Trophoblast cell (in vitro differentiated cells and primary cell): ENCODE data around the gene CUL7.

ENCODE experiments used
- DNase-seq, 2 donors: peaks; one replicate each; pipeline ENCODE4 v3.0.0-alpha.2; 2016
- H2AFZ ChIP-seq: 2 replicates; pipeline ENCODE4 v1.6.1; 2013; ENCODE audit warnings: low read length, moderate library complexity, mild to moderate bottlenecking; ENCODE audit not compliant: insufficient read depth, poor library complexity
- H2AK5ac ChIP-seq: 2 replicates; pipeline ENCODE4 v1.6.1; 2013; ENCODE audit warnings: mild to moderate bottlenecking, low read length
- H2BK120ac ChIP-seq: 2 replicates; pipeline ENCODE4 v1.6.1; 2013; ENCODE audit warnings: low read length, mild to moderate bottlenecking, moderate library complexity; ENCODE audit not compliant: insufficient read depth, poor library complexity
- H2BK12ac ChIP-seq: 2 replicates; pipeline ENCODE4 v1.6.1; 2013; ENCODE audit warnings: mild to moderate bottlenecking, low read length, moderate library complexity
- H2BK5ac ChIP-seq: 2 replicates; pipeline ENCODE4 v1.6.1; 2013; ENCODE audit warnings: low read length, low read depth, moderate library complexity, mild to moderate bottlenecking; ENCODE audit not compliant: poor library complexity
- H3K14ac ChIP-seq: 2 replicates; pipeline ENCODE4 v1.6.1; 2013; ENCODE audit warnings: mild to moderate bottlenecking, low read length
- H3K18ac ChIP-seq: 2 replicates; pipeline ENCODE4 v1.6.1; 2013; ENCODE audit warnings: mild to moderate bottlenecking, low read length
- H3K23ac ChIP-seq: 2 replicates; pipeline ENCODE4 v1.6.1; 2013; ENCODE audit warnings: low read length
- H3K27ac ChIP-seq: 2 replicates; pipeline ENCODE4 v1.5.1; 2013; ENCODE audit warnings: low read depth, mild to moderate bottlenecking, inconsistent platforms, low read length, moderate library complexity
- H3K27me3 ChIP-seq: 2 replicates; pipeline ENCODE4 v1.6.1; 2013; ENCODE audit warnings: inconsistent platforms, mild to moderate bottlenecking, low read length, moderate library complexity; ENCODE audit not compliant: insufficient read depth
- H3K36me3 ChIP-seq, 2 experiments: 1 replicate in 1 of 2; 2 replicates in 1 of 2; pipeline ENCODE4 v1.6.1; 2013; ENCODE audit warnings: low read length in 2 of 2, mild to moderate bottlenecking in 2 of 2, moderate library complexity in 1 of 2; ENCODE audit not compliant: insufficient read depth in 2 of 2, control insufficient read depth in 1 of 2
- H3K4ac ChIP-seq: 2 replicates; pipeline ENCODE4 v1.6.1; 2013; ENCODE audit warnings: low read depth, mild to moderate bottlenecking, low read length, moderate library complexity
- H3K4me1 ChIP-seq, 2 experiments: 1 replicate in 1 of 2; 2 replicates in 1 of 2; pipeline ENCODE4 v1.6.1; 2013; ENCODE audit warnings: low read length in 2 of 2, mild to moderate bottlenecking in 2 of 2, moderate library complexity in 1 of 2; ENCODE audit not compliant: insufficient read depth in 2 of 2, control insufficient read depth in 1 of 2
- H3K4me2 ChIP-seq: 2 replicates; pipeline ENCODE4 v1.6.1; 2013; ENCODE audit warnings: inconsistent platforms, mild to moderate bottlenecking, low read length, moderate library complexity
- H3K4me3 ChIP-seq: 2 replicates; pipeline ENCODE4 v1.5.1; 2013; ENCODE audit warnings: mild to moderate bottlenecking, low read depth, low read length, inconsistent platforms
- H3K79me1 ChIP-seq: one replicate; pipeline ENCODE4 v1.6.1; 2013; ENCODE audit warnings: low read length
- H3K79me2 ChIP-seq: 2 replicates; pipeline ENCODE4 v1.6.1; 2013; ENCODE audit warnings: low read length, mild to moderate bottlenecking; ENCODE audit not compliant: control insufficient read depth, insufficient read depth, poor library complexity
- H3K9ac ChIP-seq: 2 replicates; pipeline ENCODE4 v1.6.1; 2013; ENCODE audit warnings: mild to moderate bottlenecking, low read length
- H3K9me3 ChIP-seq: 2 replicates; pipeline ENCODE4 v1.6.1; 2013; ENCODE audit warnings: low read depth, mild to moderate bottlenecking, control low read depth, inconsistent platforms, low read length; ENCODE audit not compliant: insufficient read depth
- H4K12ac ChIP-seq: 2 replicates; pipeline ENCODE4 v1.6.1; 2013; ENCODE audit warnings: low read depth, mild to moderate bottlenecking, low read length, moderate library complexity
- H4K8ac ChIP-seq: 2 replicates; pipeline ENCODE4 v1.6.1; 2013; ENCODE audit warnings: low read depth, mild to moderate bottlenecking, low read length, moderate library complexity
- H4K91ac ChIP-seq: one replicate; pipeline ENCODE4 v1.6.1; 2013; ENCODE audit warnings: low read depth, mild to moderate bottlenecking, low read length, moderate library complexity
- WGBS: extraction: QIAGEN DNeasy Blood & Tissue Kit; methylation state at CpG from one replicate; pipeline ENCODE4 v1.1.7; 2013; ENCODE audit warnings: missing lambda C conversion rate; ENCODE audit not compliant: insufficient read length, insufficient coverage; ENCODE audit errors: extremely low coverage; 5-methylcytosine and 5-hydroxymethylcytosine counted together

Gene CUL7

DNA sequence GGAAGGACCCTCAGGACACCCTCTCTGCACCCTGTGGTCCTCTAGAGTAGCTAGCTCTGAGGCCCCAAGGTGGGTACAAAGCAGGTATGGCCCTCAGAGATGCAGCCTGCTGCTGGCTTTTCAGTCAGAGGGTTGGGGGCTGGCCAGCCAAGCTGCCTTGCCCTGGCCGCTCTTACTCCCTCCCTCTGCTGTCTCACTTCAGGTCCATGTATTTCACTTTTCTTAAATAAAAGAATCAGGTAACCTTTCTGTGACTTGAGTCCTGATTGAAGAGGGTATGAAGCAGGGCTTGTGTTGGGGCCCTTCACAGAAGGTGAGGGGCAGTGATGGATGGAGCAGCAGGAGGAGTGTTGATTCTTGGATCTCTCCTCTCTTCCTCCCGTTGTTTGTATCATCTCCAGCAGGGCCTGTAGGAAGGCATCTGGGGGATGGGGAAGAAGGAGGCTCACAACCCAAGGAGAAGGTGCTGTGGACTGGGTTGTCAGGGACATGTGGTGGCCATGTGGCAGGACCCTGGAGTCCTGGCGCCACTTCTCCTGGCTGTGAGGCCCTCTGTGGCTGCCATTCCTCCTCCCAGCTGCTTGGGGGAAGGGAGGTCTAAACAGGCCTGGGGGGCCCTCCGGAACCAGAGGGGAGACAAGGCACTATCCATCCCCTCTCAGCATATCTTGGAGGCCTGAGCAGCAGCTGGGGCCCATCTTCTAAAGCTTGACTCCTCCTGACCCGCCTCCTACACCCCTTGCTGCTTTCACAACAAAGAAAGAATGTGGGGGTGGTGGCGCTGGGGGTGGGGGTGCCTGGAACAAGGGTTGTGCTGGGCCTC lies 21.4 kb upstream of the CUL7 start:
- H3K4me1 ChIP-seq: peaks cover 22 to 36% of the 10 kb centered on the region in 2 experiments
- no peak overlapping the region for H3K4me3 ChIP-seq
- no CpG with 5 or more reads among the region's 6 CpGs for WGBS
- H3K9me3 ChIP-seq: peaks cover 2% of the 10 kb centered on the region
- H2BK12ac ChIP-seq: peak overlapping the region; percentile 54
- H3K23ac ChIP-seq: no peak overlapping the region
- H3K9ac ChIP-seq: no peak overlapping the region
- H3K4ac ChIP-seq: no peak overlapping the region
- H3K79me2 ChIP-seq: peaks cover 38% of the 10 kb centered on the region
- peak overlapping the region; percentile 37 for H3K14ac ChIP-seq
- peaks cover 23 to 29% of the 10 kb centered on the region in 2 experiments for H3K36me3 ChIP-seq
- no peak for DNase-seq
- H2BK120ac ChIP-seq: peak overlapping the region; percentile 30
- no peaks in the 10 kb centered on the region for H3K27me3 ChIP-seq
- peak overlapping the region; percentile 43 for H3K27ac ChIP-seq
- peak overlapping the region; percentile 51 for H2BK5ac ChIP-seq
- H3K4me2 ChIP-seq: no peak overlapping the region
- no peak overlapping the region for H2AFZ ChIP-seq
- peak overlapping the region; percentile 52 for H2AK5ac ChIP-seq
- peaks cover 25% of the 10 kb centered on the region for H3K79me1 ChIP-seq
- H4K8ac ChIP-seq: peak overlapping the region; percentile 9
- H3K18ac ChIP-seq: no peak overlapping the region
- no peak overlapping the region for H4K12ac ChIP-seq
- H4K91ac ChIP-seq: peak overlapping the region; percentile 68

DNA sequence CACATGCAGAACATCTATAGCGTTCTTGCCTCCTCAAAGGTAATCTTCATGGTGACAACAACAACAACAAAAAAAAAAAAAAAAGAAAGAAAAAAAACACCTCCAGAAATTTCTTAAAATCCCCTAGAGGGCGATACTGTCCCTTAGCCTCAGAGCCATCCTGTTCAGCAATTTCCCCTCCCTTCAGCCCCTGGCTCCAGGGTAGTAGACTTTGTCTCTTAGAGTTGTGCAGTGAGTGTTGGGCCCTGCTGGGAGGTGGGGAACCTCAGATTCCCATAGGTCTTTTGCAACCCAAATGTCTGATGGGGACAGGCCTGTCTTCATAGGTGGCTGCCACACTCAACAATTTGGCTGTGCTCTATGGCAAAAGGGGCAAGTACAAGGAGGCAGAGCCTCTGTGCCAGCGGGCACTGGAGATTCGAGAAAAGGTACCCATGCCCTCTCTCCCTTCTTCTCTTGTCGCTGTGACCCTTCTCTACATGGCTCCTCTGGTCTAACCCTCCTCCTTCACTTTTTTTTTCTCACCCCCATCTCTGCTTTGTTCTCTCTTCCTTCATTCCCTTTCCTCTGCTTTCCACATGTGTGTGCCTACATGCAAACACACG lies 16.5 kb upstream of the CUL7 start:
- WGBS: no CpG with 5 or more reads among the region's 6 CpGs
- H3K27me3 ChIP-seq: no peaks in the 10 kb centered on the region
- H3K27ac ChIP-seq: no peak overlapping the region
- H4K8ac ChIP-seq: peak overlapping the region; percentile 48
- peaks cover 7 to 10% of the 10 kb centered on the region in 2 experiments for H3K4me1 ChIP-seq
- H2AFZ ChIP-seq: peak overlapping the region; percentile 1
- H2BK5ac ChIP-seq: peak overlapping the region; percentile 18
- no peak overlapping the region for H3K9ac ChIP-seq
- no peak overlapping the region for H3K23ac ChIP-seq
- H3K4me3 ChIP-seq: no peak overlapping the region
- peaks cover 3% of the 10 kb centered on the region for H3K79me2 ChIP-seq
- H2BK12ac ChIP-seq: peak overlapping the region; percentile 67
- H4K91ac ChIP-seq: peak overlapping the region; percentile 74
- no peak overlapping the region for H3K4me2 ChIP-seq
- peak overlapping the region; percentile 79 for H2AK5ac ChIP-seq
- H3K18ac ChIP-seq: peak overlapping the region; percentile 77
- H3K9me3 ChIP-seq: no peaks in the 10 kb centered on the region
- DNase-seq: peak in 1 of 2 donors; percentile 54
- H4K12ac ChIP-seq: peak overlapping the region; percentile 10
- H3K14ac ChIP-seq: peak overlapping the region; percentile 62
- peak overlapping the region; percentile 23 for H2BK120ac ChIP-seq
- peak overlapping the region; percentile 31 for H3K4ac ChIP-seq
- H3K36me3 ChIP-seq: peaks cover 35 to 37% of the 10 kb centered on the region in 2 experiments
- H3K79me1 ChIP-seq: peaks cover 6% of the 10 kb centered on the region

DNA sequence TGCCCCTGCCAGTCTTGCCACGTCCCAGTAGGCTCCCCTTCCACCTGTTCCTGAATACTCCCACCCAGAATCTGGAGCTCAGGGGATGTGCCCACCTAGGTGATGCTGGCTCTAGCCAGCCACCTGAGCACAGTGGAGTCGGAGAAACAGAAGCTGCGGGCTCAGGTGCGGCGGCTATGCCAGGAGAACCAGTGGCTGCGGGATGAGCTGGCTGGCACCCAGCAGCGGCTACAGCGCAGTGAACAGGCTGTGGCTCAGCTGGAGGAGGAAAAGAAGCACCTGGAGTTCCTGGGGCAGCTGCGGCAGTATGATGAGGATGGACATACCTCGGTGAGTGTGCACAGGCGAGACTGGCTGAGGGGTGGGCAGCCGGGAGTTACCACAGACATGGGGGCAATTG lies 9.2 kb upstream of the CUL7 start:
- no peak overlapping the region for H2BK5ac ChIP-seq
- no peak overlapping the region for H3K4me2 ChIP-seq
- H3K9me3 ChIP-seq: no peaks in the 10 kb centered on the region
- no peak overlapping the region for H2BK12ac ChIP-seq
- no peak overlapping the region for H4K12ac ChIP-seq
- no peak overlapping the region for H4K8ac ChIP-seq
- H3K27me3 ChIP-seq: no peaks in the 10 kb centered on the region
- DNase-seq: no peak
- H2BK120ac ChIP-seq: no peak overlapping the region
- no peak overlapping the region for H3K18ac ChIP-seq
- no peak overlapping the region for H3K9ac ChIP-seq
- H3K4me3 ChIP-seq: no peak overlapping the region
- H3K4ac ChIP-seq: no peak overlapping the region
- peaks cover 14% of the 10 kb centered on the region for H3K79me1 ChIP-seq
- peaks cover 4% of the 10 kb centered on the region for H3K79me2 ChIP-seq
- H2AFZ ChIP-seq: no peak overlapping the region
- H2AK5ac ChIP-seq: no peak overlapping the region
- no peak overlapping the region for H4K91ac ChIP-seq
- no peak overlapping the region for H3K23ac ChIP-seq
- peaks cover 9 to 11% of the 10 kb centered on the region in 2 experiments for H3K4me1 ChIP-seq
- no CpG with 5 or more reads among the region's 12 CpGs for WGBS
- H3K27ac ChIP-seq: no peak overlapping the region
- H3K14ac ChIP-seq: no peak overlapping the region
- H3K36me3 ChIP-seq: peaks cover 17 to 29% of the 10 kb centered on the region in 2 experiments

DNA sequence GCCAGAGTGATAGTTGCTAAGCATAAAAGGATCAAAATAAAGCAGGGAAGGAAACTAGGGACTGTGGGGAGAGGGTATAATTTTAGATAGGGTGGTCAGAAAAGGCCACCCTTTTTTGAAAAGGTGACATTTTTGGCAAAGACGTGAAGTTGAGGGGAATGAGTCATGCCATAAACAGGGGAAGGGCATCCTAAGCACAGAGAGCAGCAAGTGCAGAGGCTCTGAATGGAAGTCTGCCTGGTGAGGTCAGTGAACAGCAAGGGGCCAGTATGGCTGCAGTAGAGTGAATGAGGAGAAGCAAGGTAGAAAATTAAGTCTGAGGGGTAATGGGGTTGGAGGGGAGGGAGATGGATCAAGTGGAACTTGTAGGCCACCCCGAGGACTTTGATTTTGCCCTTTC lies 8.2 kb upstream of the CUL7 start:
- WGBS: no CpG with 5 or more reads among the region's 2 CpGs
- H2AFZ ChIP-seq: no peak overlapping the region
- no peak overlapping the region for H2BK5ac ChIP-seq
- no peak overlapping the region for H3K27ac ChIP-seq
- peaks cover 9 to 11% of the 10 kb centered on the region in 2 experiments for H3K4me1 ChIP-seq
- no peak overlapping the region for H3K9ac ChIP-seq
- H2BK12ac ChIP-seq: no peak overlapping the region
- H2BK120ac ChIP-seq: no peak overlapping the region
- H3K27me3 ChIP-seq: no peaks in the 10 kb centered on the region
- peaks cover 4% of the 10 kb centered on the region for H3K79me2 ChIP-seq
- no peak overlapping the region for H4K8ac ChIP-seq
- H3K36me3 ChIP-seq: peaks cover 17 to 28% of the 10 kb centered on the region in 2 experiments
- no peak overlapping the region for H3K4ac ChIP-seq
- H3K23ac ChIP-seq: no peak overlapping the region
- no peak overlapping the region for H4K91ac ChIP-seq
- no peak overlapping the region for H3K4me2 ChIP-seq
- H3K14ac ChIP-seq: no peak overlapping the region
- DNase-seq: no peak
- H3K79me1 ChIP-seq: peaks cover 14% of the 10 kb centered on the region
- H3K9me3 ChIP-seq: no peaks in the 10 kb centered on the region
- H4K12ac ChIP-seq: no peak overlapping the region
- no peak overlapping the region for H2AK5ac ChIP-seq
- H3K18ac ChIP-seq: no peak overlapping the region
- no peak overlapping the region for H3K4me3 ChIP-seq
